AG10803 (cell line): ENCODE measurements around the gene MAG.

ENCODE experiments used
- DNase-seq: peaks from one replicate; pipeline ENCODE4 v3.0.0; 2010; ENCODE audit warnings: low read depth
- H3K4me3 ChIP-seq: 2 replicates; pipeline ENCODE4 v1.5.1; 2011; ENCODE audit warnings: mild to moderate bottlenecking, low read length, control low read depth
- CTCF ChIP-seq: conservative IDR thresholded peaks from 2 replicates; pipeline ENCODE4 v1.5.1; 2011; ENCODE audit warnings: mild to moderate bottlenecking, low read length, control low read depth, inconsistent platforms

The MAG gene

GRCh38 chr19:35316560-35316959 lies 24.6 kb downstream of the MAG start:
- no peak for DNase-seq
- H3K4me3 ChIP-seq = no peak overlapping the region
- TF ChIP-seq CTCF = no peak

- DNase-seq = no peak
- no peak for TF ChIP-seq CTCF
- H3K4me3 ChIP-seq = no peak overlapping the region
Observed at GRCh38 chr19:35317464-35318043, 25.6 kb downstream of the MAG start.

- DNase-seq = peak; percentile 73
Observed at GRCh38 chr19:35318679-35319448, 26.9 kb downstream of the MAG start.

GRCh38 chr19:35320065-35320713 lies 28.2 kb downstream of the MAG start:
- no peak for DNase-seq
- TF ChIP-seq CTCF = no peak
- H3K4me3 ChIP-seq = no peak overlapping the region

More at GRCh38 chr19:35318679-35319448, 26.9 kb downstream of the MAG start:
- H3K4me3 ChIP-seq = no peak overlapping the region
- no peak for TF ChIP-seq CTCF

- DNase-seq = no peak
- TF ChIP-seq CTCF = no peak
- H3K4me3 ChIP-seq = no peak overlapping the region
Observed at GRCh38 chr19:35321291-35321690, 29.3 kb downstream of the MAG start.

GRCh38 chr19:35322014-35322413 lies 30.1 kb downstream of the MAG start:
- no peak for DNase-seq
- H3K4me3 ChIP-seq = no peak overlapping the region
- TF ChIP-seq CTCF = no peak
